GM12874 (cell line): ENCODE measurements around the gene IRF3.

ENCODE experiments used
- TF ChIP-seq, protein P1 (sequence below): IDR thresholded peaks from 2 replicates; pipeline ENCODE4 v1.5.1; 2011; ENCODE audit warnings: low read depth, mild to moderate bottlenecking, control low read depth, low read length, moderate library complexity; ENCODE audit not compliant: insufficient read depth

Gene IRF3

DNA sequence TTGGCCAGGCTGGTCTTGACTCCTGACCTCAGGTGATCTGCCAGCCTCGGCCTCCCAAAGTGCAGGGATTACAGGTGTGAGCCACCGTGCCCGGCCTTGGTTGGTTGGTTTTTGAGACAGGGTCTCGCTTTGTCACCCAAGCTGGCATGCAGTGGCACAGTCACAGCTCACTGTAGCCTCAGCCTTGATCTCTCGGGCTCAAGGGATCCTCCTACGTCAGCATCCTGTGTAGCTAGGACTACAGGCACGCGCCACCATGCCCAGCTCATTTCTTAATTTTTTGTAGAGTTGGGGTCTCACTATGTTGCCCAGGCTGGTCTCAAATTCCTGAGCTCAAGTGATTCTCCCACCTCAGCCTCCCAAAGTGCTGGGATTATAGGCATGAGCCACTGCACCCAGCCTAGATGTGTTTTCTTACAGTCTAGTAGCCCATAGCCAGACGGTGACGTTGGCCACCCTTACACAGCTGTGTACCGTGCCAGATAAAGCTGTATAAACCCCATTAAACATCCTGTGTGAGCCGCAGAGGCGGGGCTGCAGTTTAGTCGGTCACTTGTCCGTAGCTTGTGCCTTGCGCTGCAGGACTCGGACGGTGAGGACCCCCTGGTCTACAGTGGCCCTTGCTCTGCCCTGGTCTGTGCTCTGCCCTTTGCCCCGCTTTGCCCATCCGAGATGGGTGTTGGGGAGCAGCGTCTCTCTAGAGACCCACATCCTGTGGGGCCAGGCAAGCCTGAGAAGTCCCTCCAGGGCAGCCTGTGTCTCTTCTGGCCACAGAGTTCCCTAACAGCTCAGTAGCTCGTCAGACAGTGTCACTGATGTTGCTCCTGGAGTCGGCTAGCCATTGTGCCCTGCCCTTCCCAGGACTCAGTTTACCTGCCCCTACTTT is 9.8 kb downstream of the IRF3 start:
- TF ChIP-seq, protein P1, sequence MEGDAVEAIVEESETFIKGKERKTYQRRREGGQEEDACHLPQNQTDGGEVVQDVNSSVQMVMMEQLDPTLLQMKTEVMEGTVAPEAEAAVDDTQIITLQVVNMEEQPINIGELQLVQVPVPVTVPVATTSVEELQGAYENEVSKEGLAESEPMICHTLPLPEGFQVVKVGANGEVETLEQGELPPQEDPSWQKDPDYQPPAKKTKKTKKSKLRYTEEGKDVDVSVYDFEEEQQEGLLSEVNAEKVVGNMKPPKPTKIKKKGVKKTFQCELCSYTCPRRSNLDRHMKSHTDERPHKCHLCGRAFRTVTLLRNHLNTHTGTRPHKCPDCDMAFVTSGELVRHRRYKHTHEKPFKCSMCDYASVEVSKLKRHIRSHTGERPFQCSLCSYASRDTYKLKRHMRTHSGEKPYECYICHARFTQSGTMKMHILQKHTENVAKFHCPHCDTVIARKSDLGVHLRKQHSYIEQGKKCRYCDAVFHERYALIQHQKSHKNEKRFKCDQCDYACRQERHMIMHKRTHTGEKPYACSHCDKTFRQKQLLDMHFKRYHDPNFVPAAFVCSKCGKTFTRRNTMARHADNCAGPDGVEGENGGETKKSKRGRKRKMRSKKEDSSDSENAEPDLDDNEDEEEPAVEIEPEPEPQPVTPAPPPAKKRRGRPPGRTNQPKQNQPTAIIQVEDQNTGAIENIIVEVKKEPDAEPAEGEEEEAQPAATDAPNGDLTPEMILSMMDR: no peak

DNA sequence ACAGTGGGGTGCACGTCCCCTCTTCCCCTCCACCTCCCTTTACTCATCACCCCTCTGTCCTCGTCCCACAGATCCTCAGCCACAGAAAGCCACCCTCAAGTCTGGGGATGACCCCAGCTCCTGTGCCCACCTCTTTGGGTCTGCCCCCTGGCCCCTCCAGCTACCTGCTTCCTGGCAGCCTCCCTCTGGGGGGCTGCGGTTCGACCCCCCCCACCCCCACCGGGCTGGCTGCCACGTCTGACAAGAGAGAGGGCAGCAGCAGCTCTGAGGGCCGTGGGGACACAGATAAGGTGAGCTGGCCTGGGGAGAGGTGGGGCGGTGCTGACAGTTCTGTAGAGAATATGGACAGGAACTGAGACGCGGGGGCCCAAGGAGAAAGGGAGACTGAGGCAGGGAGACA is 11.1 kb downstream of the IRF3 start:
- TF ChIP-seq, protein P1: no peak

DNA sequence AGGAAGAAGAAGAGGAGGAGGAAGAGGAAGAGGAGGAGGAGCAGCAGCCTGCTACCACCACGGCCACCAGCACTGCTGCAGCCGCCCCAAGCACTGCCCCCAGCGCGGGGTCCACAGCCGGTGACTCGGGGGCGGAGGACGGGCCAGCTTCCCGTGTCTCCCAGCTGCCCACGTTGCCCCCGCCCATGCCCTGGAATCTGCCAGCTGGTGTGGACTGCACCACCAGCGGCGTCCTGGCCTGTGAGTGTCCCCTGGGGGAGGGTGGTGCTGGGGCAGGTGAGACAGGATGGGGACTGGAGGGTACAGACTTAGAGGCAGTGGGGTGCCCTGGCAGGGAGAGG is 12.2 kb downstream of the IRF3 start:
- TF ChIP-seq, protein P1: no peak

DNA sequence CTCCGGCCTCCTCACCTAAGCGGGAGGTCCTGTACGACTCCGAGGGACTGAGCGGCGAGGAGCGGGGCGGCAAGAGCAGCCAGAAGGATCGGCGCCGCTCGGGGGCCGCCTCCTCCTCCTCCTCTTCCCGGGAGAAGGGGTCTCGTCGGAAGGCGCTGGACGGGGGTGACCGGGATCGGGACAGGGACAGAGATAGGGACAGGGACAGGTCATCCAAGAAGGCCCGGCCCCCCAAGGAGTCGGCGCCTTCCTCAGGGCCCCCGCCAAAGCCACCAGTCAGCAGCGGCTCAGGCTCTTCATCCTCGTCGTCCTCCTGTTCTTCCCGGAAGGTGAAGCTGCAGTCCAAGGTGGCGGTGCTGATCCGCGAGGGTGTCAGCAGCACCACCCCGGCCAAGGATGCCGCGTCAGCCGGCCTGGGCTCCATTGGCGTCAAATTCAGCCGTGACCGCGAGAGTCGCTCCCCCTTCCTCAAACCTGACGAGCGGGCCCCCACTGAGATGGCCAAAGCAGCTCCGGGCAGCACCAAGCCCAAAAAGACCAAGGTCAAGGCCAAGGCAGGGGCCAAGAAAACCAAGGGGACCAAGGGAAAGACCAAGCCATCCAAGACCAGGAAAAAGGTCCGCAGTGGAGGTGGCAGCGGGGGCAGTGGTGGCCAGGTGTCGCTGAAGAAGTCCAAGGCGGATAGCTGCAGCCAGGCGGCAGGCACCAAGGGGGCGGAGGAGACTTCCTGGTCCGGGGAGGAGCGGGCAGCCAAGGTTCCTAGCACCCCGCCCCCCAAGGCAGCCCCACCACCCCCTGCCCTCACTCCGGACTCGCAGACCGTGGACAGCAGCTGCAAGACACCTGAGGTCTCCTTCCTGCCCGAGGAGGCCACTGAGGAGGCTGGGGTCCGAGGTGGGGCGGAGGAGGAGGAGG is 12.8 kb downstream of the IRF3 start:
- TF ChIP-seq, protein P1: no peak

DNA sequence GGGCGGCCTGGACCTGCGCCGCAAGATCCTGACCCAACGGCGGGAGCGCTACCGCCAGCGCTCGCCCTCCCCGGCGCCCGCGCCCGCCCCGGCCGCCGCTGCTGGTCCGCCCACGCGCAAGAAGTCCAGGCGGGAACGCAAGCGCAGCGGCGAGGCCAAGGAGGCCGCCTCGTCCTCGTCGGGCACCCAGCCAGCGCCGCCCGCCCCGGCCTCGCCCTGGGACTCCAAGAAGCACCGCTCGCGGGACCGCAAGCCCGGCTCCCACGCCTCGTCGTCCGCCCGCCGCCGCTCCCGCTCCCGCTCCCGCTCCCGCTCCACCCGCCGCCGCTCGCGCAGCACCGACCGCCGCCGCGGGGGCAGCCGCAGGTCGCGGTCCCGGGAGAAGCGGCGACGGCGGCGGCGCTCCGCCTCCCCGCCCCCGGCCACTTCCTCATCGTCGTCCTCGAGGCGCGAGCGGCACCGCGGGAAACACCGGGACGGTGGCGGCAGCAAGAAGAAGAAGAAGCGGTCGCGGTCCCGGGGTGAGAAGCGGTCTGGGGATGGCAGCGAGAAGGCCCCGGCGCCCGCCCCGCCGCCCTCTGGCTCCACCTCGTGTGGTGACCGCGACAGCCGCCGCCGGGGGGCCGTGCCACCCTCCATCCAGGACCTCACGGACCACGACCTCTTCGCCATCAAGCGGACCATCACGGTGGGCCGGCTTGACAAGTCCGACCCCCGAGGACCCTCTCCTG is 13.7 kb downstream of the IRF3 start:
- TF ChIP-seq, protein P1: no peak

DNA sequence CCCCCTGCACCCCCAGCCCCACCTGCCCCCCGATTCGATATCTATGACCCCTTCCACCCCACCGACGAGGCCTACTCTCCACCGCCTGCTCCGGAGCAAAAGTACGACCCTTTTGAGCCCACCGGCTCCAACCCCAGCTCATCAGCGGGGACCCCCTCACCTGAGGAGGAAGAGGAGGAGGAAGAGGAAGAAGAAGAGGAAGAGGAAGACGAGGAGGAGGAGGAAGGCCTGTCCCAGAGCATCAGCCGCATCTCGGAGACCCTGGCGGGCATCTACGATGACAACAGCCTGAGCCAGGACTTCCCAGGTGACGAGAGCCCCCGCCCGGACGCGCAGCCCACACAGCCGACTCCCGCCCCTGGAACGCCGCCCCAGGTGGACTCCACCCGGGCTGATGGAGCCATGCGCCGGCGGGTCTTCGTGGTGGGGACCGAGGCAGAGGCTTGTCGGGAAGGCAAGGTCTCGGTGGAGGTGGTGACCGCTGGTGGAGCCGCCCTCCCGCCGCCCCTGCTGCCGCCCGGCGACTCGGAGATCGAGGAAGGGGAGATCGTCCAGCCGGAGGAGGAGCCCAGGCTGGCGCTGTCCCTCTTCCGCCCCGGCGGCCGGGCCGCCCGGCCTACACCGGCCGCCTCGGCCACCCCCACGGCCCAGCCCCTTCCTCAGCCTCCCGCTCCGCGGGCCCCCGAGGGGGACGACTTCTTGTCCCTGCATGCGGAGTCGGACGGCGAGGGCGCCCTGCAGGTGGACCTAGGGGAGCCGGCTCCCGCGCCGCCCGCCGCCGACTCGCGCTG is 14.4 kb downstream of the IRF3 start:
- TF ChIP-seq, protein P1: no peak
